ENCODE data around the gene TMEM238L.
"Not testable (repeated sequence)": the region's sequence is repeated elsewhere in the genome, so short reads cannot be mapped to it uniquely, and the experiment has no call there.

Gene TMEM238L, protein sequence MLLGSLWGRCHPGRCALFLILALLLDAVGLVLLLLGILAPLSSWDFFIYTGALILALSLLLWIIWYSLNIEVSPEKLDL

DNA sequence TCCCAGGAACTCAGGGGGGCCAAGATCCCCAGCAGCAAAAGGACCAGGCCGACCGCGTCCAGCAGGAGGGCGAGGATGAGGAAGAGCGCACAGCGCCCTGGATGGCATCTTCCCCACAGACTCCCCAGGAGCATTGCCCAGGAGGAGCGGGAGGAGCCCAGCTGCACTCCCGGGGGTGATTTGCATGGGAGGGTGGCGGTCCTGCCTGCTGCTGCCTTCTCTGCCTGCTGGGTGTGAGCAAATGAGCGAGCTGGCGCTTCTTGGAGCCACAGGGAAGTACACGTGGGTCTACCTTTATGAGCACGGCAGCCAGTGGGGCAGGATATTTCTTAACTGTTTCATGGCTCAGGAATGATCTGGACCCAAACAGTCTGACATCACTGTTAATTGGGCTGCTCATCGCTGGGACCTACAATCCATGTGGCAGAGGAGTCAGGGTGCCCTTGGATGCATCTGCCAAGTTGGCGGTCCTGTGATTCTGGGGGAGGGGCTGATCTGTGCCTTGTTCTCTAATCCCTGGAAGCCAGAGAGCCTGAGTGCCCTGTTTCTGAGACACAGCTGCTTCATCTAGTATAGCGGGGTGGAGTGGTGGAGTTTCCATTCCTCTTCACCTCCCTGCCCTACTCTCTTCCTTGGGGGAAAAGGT lies at the start of gene TMEM238L:
TSS of gene TMEM238L (minus strand) at position 270 of the 646 bp plus-strand sequence. CDS start at position 134, 136 bp downstream.
- DNase-seq = no peak

DNA sequence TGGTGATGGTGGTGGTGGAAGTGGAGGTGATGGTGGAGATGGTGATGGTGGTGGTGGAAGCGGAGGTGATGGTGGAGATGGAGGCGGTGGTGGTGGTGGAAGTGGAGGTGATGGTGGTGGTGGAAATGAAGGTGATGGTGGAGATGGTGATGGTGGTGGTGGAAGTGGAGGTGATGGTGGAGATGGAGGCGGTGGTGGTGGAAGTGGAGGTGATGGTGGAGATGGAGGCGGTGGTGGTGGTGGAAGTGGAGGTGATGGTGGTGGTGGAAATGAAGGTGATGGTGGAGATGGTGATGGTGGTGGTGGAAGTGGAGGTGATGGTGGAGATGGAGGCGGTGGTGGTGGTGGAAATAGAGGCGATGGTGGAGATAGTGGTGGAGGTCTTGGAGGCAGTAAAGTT lies 42.7 kb upstream of the TMEM238L start:
- not testable (repeated sequence) for DNase-seq

DNA sequence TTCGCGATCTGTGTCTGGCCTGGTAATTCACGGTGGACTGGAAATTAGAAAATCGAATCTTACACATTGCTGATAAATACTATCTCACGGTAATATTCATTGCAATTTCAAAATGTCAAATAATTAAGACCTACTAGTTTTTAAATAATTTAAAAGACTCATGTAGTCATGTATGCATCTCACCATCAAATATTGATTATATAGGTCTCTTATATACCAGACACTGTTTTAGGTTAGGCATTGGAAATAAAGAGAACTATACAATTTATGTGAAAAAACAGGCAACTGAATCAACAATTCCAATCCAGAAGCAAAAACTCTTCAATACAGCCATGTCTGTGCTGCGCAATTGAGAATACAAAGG lies 41.5 kb upstream of the TMEM238L start:
- no peak for DNase-seq

DNA sequence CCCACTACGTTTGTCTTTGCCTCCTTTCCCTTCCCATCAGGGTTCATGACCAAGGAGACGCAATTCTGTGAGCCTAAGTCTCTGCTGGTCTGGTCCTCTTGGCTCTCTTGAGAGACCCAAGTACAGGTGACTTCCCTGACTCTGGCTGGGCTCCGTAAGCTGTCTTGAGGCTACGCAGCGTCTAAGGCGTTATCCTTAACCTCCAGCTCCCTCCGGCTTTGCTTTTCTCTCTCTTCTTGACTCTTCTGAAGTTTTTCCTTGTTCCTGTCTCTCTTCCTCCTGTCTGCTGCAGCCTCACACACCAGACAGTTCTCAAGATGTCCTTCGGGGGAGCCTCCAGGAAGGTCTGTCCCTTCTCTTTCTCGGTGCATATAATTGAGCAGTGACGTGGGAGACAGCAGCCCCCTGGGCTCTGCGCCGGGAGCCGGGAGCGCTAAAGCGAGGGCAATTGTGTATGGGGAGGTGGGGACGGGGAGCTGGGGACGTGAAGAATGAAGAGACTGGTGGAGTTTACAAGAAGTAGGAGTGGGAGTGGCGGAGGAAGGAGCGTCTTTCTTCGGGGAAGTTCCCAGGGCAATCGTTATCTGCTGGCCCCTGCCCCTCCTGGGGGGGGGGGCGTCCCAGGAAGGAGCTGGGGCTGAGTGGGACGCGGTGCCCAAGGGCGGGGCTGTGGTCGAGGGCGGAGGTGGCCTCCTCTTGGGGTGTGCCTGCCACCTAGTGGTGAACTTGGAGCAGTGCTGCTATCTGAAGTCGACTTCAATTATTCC lies 40.9 kb upstream of the TMEM238L start:
- peak; percentile 65 for DNase-seq

DNA sequence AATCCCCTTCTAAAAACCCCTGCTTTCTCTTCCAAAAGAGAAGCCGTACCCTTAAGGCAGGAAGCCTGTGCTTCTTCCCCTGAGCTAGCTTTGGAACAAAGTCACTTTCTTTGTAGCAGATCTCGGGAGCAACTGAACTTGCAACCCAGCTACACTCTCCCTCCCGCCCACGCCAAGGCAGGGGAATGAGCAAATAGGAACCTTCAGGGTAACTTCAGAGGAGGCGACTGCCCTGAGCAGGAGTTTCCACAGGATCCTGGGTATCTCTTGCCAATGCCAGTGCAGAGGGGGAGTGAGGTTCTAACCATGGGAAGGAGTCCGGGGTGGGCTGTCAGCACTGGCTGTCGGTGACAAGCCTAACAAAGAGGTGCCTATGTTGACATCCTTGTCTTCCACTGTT lies 39.9 kb upstream of the TMEM238L start:
- DNase-seq = no peak

DNA sequence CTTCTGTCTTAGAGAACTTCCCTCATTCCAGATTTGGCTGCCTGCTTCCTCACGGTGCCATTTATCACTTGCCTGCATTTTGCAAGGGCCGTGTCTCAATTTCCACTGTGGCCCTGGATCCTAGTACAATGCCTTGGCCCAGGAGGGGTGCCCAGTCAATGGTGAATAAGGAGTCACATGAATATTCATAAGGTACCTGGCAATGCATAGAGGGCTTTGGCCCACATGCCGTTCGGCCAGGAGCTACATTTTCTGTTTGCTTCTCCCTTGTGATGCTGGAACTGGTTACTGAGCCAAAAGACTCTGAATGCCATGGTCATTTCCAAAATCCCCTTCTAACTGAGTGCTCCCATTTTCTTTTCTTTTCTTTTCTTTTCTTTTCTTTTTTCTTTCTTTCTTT lies 38.8 kb upstream of the TMEM238L start:
- no peak for DNase-seq

DNA sequence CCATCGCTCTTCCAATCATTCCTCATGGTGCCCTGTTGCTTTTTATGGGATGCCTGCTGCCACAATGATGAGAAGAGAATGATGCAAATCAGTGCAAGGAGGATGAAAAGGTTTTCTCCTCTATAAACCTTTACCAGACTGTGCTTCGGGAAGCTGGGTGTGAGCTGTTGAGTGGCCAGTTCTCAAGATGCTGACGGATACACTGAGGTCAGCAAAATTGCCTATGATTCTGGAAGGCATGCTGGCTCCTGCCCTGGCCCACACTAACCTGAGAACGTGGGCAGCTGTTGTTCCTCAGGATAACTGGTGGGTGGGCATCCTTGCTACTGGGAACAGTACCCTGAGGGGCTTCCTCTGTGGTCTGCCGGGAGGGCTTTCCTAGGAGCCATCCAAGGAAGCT lies 34.8 kb upstream of the TMEM238L start:
- no peak for DNase-seq

DNA sequence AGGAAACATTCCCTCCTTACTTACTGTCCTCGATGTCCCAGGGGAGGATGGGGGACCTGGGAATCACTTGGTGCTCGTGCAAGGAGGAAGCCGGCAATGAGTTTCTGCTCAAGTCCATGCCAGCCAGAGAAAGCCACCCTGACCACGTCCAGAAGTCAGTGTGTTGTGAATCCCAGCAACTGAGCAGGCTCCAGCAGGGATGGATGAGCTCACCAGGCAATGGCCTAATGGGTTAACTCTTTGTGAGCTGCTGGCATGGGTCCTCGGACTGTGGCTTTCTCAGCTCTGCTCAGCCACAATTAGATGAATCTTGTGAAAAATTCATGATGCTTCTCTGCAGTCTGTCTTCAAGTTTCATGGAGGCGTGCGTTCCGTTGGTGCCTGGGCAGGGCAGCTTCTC lies 34.0 kb upstream of the TMEM238L start, which contains the start of gene PIRT:
TSS of gene PIRT (minus strand) at position 167 of the 400 bp plus-strand sequence. CDS start 12,442 bp downstream, outside the sequence.
- DNase-seq = no peak

DNA sequence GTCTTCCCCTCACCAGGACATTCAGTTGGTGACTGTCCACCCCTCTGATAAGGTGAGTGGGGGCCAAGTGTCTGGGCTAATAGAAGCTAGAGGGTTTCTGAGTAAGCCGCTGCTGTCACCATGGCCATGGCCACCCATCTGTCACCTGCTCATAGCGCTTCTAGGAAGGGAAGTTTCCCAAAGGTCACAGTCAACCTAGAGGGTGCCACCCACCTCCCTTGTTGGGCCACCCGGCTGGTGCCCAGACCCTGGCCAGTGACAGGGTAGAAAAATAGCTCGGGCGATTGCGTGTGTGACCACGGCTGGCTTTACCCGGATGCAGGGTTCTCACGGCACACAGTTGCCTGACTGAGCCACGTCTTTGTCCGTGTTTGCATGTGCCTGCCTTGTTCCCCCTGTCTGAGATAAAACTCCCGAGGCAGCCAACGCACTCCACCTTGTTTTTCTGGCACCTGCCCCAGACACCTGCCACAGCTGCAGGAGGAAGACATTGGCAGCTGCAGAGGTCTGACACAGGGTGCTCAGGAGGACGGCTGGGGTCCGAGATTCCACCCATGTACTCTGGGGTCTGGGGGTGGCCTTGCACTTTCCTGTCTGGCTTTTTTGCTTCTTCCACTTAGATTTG lies 33.2 kb upstream of the TMEM238L start:
- DNase-seq = no peak

DNA sequence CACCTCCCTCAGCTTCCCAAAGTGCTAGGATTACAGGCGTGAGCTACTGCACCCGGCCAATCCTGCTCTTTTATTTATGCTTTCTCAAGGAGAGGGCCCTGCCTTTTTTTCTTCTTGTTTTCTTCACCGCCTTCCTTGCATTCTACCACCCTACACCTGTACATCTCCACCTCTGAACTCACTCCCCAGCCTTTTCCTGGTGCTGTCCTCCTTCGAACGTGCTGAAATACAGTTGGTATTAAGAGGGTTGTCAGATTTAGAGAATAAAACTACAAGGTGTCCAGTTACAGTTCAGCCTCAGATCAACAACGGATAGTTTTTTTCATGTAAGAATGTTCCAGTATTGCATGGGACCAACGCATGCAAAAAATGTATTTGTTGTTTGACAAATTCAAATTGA lies 32.2 kb upstream of the TMEM238L start:
- no peak for DNase-seq

DNA sequence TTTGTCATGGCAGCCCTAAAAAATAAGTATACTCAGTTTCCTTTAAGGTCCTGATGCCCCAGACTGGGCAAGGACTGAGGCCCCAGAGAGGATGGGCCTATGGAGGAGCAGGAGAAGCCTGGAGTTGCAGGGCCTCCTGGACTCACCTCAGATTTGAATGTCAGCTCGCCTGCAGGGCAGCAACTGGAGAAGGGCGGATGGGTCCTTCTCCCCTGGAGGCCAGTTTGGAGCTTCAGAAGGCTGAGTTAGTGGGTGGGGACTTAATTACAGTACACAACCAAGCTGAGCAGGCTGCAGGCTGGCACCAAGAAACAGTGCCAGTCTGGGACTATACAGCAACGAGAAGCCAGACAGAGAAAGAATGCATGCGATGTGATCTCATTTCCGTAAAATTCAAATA lies 27.8 kb upstream of the TMEM238L start:
- no peak for DNase-seq

DNA sequence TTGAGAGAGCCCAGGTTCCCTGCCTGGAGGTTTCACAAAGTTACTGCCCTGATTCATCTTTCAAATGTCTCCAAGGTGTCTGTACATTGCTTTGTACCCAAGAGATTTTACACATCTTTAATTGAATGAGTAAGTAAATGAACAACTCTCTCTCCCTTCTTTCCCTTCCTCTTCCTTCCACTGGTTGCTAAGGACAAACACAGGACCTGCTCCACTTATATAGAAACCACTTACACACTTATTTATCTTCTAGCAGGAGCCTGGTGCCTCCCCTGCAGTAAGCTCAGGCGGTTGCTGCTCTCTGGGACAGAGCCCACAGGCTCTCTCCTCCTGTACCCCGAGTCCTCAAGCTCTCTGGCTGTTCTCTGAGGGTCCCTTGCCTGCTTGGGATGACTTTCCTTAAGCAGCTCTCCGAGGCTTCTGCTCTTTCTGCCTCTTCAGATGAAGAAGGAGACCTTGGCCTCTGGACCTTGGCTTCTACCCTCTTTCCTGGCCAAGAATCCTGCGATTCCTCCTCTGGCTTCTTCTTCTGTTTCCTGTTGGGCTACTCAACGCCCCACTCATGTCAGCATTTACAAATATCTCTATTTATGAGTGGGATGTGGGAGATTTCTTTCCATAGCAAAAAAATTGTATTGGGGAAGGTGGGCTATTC lies 24.1 kb upstream of the TMEM238L start:
- no peak for DNase-seq

DNA sequence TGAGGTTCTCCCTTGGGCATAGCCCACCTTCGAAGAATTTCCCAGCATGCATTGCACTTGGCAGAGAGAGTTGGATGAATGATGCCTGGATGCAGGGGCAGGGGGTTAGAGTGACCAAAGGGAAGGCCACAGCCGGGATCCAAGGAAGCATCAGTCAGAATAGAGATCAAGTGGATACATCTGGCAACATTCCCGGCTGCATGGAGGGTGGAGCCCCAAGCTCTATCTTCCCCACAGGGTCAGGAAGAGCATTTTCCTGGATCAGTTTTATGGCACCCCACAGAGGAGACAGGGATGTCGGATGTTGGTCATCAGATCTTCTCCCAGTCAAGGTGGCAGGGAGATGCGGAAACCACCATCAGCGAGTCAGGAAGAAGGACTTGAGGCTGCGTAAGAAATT lies 21.0 kb upstream of the TMEM238L start:
- no peak for DNase-seq

DNA sequence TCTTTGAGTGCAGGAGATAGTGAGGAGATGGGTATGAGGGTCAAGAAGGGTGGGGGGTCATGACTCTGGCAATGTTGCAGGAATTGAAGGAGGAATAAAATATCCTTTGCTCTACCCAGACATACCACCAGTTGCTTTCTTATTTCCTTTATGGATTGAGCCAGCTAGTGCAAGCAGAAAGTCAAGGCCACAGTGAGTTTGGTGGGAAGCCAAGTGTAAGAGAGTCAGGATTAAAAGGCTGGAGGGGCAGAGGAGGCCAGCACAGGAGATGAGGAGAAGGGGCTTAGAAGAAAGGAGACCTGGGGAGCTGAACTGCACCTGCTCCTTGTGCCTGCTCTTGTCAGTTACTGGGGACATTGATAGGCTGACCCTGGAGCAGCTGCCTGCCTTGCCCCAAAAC lies 17.9 kb upstream of the TMEM238L start:
- no peak for DNase-seq

DNA sequence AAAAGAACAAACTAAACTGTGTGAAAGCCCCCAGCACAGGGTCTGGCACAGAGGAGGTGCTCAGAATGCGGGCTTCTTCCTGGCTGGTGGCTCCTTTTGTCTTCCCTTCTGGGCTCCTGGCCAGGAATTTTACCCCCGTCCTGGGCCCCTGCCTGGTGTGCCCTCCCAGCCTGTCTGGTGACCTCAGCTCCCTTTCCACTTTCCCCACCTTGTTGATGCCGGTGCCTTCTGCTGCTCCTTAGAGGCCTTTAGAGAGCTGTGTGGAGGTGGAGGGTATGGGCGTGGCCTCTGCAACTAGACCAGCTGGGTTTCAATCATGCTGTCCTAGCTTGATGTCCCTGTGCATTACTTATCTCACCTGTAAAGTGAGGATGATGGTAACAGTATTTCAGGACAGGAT lies 17.2 kb upstream of the TMEM238L start:
- DNase-seq = no peak

DNA sequence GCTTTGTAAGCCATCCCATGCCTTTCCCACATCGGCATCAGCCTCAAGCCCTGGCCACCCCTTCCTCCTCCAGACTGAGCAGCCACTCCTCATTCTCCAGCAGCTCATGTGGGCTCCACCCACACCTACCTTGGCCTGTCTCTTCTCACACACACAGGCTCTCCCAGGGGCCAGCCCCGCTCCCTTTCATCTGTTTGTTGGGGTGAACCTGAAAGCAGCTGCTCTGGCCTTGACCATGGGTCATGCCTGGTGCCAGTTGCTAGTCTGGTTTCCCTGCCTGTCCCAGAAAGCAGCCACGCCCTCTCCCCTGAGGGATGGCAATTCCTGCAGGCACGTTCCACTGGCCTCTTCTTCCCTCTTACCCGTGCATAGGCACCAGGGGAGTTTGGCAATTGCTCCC lies 11.4 kb upstream of the TMEM238L start:
- DNase-seq = no peak

DNA sequence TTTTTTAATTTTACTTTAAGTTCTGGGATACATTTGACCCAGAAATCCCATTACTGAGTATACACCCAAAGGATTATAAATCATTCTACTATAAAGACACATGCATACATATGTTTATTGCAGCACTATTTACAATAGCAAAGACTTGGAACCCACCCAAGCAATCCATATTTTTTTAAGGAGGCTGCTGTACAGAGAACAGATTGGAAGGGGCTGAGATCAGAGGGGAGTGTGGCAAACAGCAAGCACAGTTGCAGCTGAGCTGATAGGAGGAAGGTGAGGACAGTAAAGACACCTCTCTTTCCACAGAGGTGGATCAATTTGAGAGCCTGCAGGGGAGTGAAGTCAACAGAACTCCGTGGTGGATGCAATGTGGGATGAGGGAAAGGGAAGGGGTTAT lies 10.2 kb upstream of the TMEM238L start:
- no peak for DNase-seq

DNA sequence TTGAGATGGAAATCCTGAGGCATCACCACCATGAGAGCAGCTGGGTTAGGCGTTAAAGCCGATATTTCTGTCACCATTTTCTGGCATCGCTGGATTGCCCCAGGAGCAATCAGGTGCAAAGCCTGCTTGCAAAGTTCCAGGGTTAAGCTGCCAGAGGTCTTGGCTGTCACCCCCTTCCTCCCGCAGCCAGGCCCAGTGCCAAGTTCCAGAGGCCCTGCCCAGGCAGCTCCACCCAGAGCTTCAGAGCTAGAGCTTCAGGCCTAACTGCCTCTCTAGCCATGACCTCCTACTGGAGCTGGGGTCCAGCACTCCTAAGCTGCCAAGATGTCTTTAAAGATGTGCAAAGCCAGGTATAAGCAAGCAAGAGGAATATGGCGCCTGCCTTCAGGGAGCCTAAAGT lies 8.8 kb upstream of the TMEM238L start:
- DNase-seq = no peak

DNA sequence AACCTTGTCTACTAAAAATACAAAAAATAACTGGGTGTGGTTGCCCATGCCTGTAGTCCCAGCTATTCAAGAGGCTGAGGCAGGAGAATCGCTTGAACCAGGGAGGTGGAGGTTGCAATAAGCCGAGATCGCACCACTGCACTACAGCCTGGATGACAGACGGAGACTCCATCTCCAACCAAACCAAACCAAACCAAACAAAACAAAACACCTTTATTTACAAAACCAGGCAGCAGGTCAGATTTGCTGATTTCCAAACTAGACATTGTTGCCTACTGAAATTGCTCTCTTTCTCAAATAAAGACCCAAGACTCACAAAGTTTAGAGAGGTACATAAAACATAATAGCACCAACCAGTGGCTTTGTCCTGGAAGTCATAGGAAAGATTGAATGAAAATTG lies 5.7 kb upstream of the TMEM238L start:
- DNase-seq = no peak

DNA sequence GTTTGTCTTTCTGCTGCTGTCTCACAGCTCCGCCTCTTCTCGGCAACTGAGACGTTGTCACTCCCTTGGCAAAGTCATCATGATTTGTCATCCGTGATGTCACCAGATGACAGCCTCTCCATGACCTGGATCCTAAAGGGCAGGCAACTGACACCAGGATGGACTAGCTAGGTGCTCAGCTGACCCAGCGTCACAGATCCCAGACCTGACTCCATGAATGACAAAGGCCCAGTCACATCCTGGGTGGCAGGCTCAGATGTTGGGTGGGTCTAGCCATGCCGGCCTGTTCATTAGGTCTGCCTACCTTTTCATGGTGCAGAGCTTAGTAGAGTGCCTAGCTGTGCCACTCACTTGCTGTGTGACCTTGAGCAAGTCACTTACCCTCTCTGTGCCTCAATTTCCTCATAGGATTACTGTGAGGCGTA lies 3.8 kb upstream of the TMEM238L start:
- no peak for DNase-seq

DNA sequence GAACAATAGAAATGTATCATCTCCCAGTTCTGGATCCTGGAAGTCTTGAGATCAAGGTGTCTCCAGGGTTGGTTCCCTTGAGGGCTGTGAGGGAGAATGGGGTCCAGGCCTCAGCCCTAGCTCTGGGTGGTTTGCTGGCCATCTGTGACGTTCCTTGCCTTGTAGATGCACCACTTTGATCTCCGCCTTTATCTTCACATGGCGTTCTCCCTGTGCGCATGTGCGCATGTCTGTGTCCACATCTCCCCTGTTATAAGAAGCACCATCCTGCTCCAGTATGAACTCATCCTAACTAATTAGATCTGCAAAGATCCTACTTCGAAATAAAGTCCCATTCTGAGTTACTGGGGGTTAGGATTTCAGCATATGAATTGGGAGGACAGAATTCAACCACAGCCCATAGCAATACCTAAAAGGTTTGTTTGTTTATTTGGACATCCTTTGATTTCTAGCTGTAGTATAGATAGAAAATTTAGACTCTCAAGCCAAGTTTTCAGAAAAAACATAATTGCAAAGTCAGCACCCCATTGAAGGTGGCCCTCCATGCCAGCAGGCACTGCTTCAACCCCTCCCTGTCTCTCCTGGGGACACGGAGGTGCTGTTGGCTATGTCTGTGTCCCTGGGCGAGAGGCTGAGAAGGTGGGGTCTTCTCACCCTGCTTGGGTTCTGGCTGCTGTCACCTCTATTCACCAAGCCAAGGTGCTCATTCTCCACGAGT lies 2.8 kb upstream of the TMEM238L start:
- no peak for DNase-seq

DNA sequence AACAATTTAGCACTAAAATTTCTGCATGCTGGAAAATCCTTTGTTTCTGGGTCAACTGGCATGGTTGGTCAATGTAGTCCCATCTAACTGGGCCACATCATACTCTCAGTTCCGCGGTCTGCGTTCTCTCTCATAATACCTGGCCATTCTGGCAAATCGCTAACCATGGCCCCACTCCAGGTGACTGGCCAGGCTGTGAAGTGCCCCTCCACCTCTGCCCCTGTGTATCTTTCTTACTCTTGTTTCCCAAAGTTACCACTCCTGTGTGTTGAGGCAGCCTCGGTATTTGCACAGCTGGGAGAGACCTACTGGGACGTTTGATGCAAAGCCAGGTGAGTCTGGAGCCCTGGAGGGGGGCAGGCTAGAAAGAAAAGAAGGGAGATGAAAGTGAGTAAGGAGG lies 2.0 kb upstream of the TMEM238L start:
- DNase-seq = no peak

DNA sequence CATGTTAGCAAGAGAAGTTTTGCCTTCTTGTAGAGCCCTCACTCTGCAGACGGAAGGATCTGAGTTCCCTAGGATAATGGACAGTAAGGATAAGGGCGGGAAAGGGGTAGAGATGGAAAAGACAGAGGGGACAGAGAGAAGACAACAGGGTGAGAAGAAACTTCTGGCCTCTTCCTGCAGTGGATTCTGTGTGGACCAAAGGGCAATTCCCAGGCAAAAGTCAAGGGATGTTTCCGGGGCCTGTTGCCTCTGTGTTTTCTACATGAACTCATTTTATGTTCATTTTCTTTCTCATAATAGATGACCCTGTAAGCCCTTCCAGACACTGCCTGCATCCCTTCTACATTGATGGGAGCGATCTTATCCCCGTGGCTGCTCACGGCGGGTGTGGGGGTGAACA lies 647 bp upstream of the TMEM238L start:
- no peak for DNase-seq
